Measurements from ENCODE around the gene SLC38A6. TPM values are rescaled to one million over a fixed set of nuclear protein-coding genes. Genes with fewer than 3 reads are reported as not detected.

The SLC38A6 gene
- total and polyA plus RNA-seq, 2 of the 8 experiments (the other 6 are each of a cell fraction or from before 2014, with no cell fraction given): 8.1 to 9.8 TPM

- Histone ChIP-seq H2BK20ac (ENCODE audit: low read length) (no peak overlapping the region), H2BK15ac (ENCODE audit: low read length) (no peak overlapping the region), H3K4me2 (ENCODE audit: insufficient read depth in 1 of 2, low read depth in 2 of 2, low read length in 2 of 2) (no peak overlapping the region), H3K4me3 (ENCODE audit: extremely low read depth in 1 of 4, insufficient read depth in 2 of 4, low read depth in 3 of 4, low read length in 4 of 4) (no peak overlapping the region), H3K36me3 (ENCODE audit: control insufficient read depth in 2 of 4, insufficient read depth in 4 of 4, low read length in 3 of 4) (no peaks in the 10 kb centered on the region), H3K27ac (ENCODE audit: low read depth, low read length) (no peak overlapping the region), H3K14ac (ENCODE audit: insufficient read length) (no peak overlapping the region), H3K27me3 (replicated peaks in 1 of 4; ENCODE audit: control insufficient read depth in 3 of 4, extremely low read depth in 1 of 4, insufficient read depth in 3 of 4, low read length in 3 of 4) (no peaks in the 10 kb centered on the region), H3K4ac (replicated peaks; ENCODE audit: insufficient read length, low read depth, low read length) (no peak overlapping the region), H3K18ac (ENCODE audit: extremely low read depth, low read length) (no peak overlapping the region), H3K79me2 (ENCODE audit: control insufficient read depth in 1 of 2, insufficient read depth in 2 of 2, low read length in 2 of 2) (no peaks in the 10 kb centered on the region), H3K23ac (ENCODE audit: insufficient read length) (no peak overlapping the region), H3K56ac (replicated peaks; ENCODE audit: insufficient read length, low read depth, low read length) (no peak overlapping the region), H2AFZ (ENCODE audit: low read length) (no peak overlapping the region), H4K5ac (ENCODE audit: insufficient read length, low read depth, low read length) (no peak overlapping the region), H3K4me1 (replicated peaks in 1 of 4; ENCODE audit: control insufficient read depth in 3 of 4, insufficient read depth in 4 of 4, low read length in 3 of 4) (no peaks in the 10 kb centered on the region), H4K20me1 (replicated peaks in 1 of 2; ENCODE audit: control insufficient read depth in 1 of 2, insufficient read depth in 2 of 2, low read length in 2 of 2) (no peaks in the 10 kb centered on the region), H2BK12ac (ENCODE audit: low read depth, low read length) (no peak overlapping the region), H3K9ac (replicated peaks in 1 of 4; ENCODE audit: extremely low read depth in 1 of 4, low read depth in 3 of 4, low read length in 3 of 4) (no peak overlapping the region), H3K23me2 (ENCODE audit: low read depth, low read length) (no peaks in the 10 kb centered on the region), H2BK5ac (ENCODE audit: low read depth, low read length) (no peak overlapping the region), H3K9me3 (ENCODE audit: insufficient read depth in 2 of 2, low read depth in 1 of 2, low read length in 1 of 2) (no peaks in the 10 kb centered on the region), H3K79me1 (ENCODE audit: low read depth, low read length) (no peaks in the 10 kb centered on the region), H4K91ac (replicated peaks; ENCODE audit: insufficient read length, low read length) (no peak overlapping the region), H2AK5ac (ENCODE audit: low read depth, low read length) (no peak overlapping the region), H4K8ac (ENCODE audit: extremely low read depth, insufficient read depth, low read length) (no peak overlapping the region), H2BK120ac (replicated peaks; ENCODE audit: low read depth, low read length) (no peak overlapping the region)
- no peak for FAIRE-seq
- no peak for TF ChIP-seq EZH2 (IDR thresholded peaks at IDR 0.05; ENCODE audit: low read depth, low read length, severe bottlenecking)
- no peak for TF ChIP-seq RAD21 (IDR thresholded peaks at IDR 0.05 in 1 of 2, conservative IDR thresholded peaks at IDR 0.05 in 1 of 2; ENCODE audit: low read depth in 2 of 2, low read length in 2 of 2)
- TF ChIP-seq EP300 (IDR thresholded peaks at IDR 0.05; ENCODE audit: borderline replicate concordance in 1 of 2, low read depth in 2 of 2, low read length in 2 of 2): no peak
- 85% methylated on average over 4 of the region's 4 CpGs; no CpG with 5 or more reads in 1 of the 2 experiments for WGBS, 2 experiments (ENCODE audit: extremely low coverage in 1 of 2, insufficient coverage in 1 of 2, insufficient read length in 1 of 2, insufficient replicate concordance in 2 of 2, low coverage in 1 of 2, low lambda C conversion rate in 2 of 2, missing lambda C conversion rate in 1 of 2)
- ChIA-PET POLR2A (ENCODE audit: partially characterized antibody) (no interaction called here), CTCF (ENCODE audit: partially characterized antibody) (interaction anchor here (1.0 to 2.2 kb wide), 4 partner anchors 10 to 140 kb away, joined by 3 to 8 read pairs (median 4); no protein-coding TSS in a partner anchor)
- no peak for DNase-seq (ENCODE audit: low read depth in 1 of 2, low spot score in 2 of 2)
Measured at GRCh38 chr14:61034416-61035120, 53.5 kb downstream of the SLC38A6 start.
